MG63 (cell line): ENCODE data around the gene PGLYRP4. TPM values are rescaled to one million over a fixed set of nuclear protein-coding genes. Genes with fewer than 3 reads are reported as not detected.
"Not testable (repeated sequence)": the region's sequence is repeated elsewhere in the genome, so short reads cannot be mapped to it uniquely, and the experiment has no call there.

ENCODE experiments used
- DNase-seq: peaks from one replicate; pipeline ENCODE4 v3.0.0-alpha.2; 2020
- H3K27me3 ChIP-seq: fragments of 250-450 bp; sonication (Bioruptor Pico); 2 replicates; pipeline ENCODE4 v1.5.1; 2020; ENCODE audit warnings: mild to moderate bottlenecking, moderate library complexity
- H3K36me3 ChIP-seq: fragments of 250-450 bp; sonication (Bioruptor Pico); 2 replicates; pipeline ENCODE4 v1.5.1; 2020; ENCODE audit warnings: mild to moderate bottlenecking, moderate library complexity
- H3K4me3 ChIP-seq: fragments of 250-450 bp; sonication (Bioruptor Pico); 2 replicates; pipeline ENCODE4 v1.5.1; 2020; ENCODE audit warnings: mild to moderate bottlenecking, moderate library complexity
- H3K9me3 ChIP-seq: fragments of 250-450 bp; sonication (Bioruptor Pico); 2 replicates; pipeline ENCODE4 v1.5.1; 2020; ENCODE audit warnings: mild to moderate bottlenecking, moderate library complexity
- total RNA-seq: library from RNA; depleted of rRNA; stranded (reverse); fragments of >200 nt; shearing (Covaris generic); gene quantifications from 2 replicates; pipeline ENCODE4 v1.2.3, GENCODE V29; 2014; ENCODE audit warnings: low replicate concordance

PGLYRP4 gene
- total RNA-seq, 1 experiment from 2014 or later: not detected

DNA sequence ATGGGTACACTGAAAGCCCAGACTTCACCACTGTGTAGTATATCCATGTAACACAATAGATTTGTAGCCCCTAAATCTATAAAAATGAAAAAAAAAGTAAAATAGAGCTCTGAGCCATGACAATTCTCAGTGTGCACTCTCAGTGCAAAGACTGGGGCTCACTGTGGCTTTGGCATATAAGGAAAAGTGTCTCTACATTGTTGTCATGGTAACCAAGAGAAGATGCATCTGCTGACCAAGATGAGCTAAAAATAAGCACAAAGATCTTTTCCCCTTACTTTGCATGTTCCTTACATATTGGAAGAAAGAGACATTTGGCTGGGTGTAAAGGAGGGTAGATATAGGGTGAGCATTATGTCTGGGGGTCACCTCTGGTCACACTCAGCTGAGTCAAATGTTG is 12.0 kb downstream of the PGLYRP4 start:
- Histone ChIP-seq H3K9me3 (peaks cover 4% of the 10 kb centered on the region), H3K27me3 (peaks cover 16% of the 10 kb centered on the region; the same call in 1 of the 2 replicates), H3K4me3 (no peak overlapping the region), H3K36me3 (no peaks in the 10 kb centered on the region)
- no peak for DNase-seq

DNA sequence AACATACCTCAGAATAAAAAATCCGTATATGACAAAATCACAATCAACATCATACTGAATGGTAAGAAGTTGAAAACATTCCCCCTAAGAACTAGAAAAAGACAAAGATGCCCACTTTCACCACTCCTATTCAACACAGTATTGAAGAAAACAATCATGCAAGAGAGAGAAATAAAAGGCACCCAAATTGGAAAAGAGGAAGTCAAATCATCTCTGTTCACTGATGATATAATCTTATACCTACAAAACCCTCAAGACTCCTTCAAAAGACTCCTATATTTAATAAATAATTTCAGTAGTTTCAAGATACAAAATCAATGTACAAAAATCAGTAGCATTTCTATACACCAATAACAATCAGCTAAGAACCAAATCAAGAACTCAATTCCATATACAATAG is 14.7 kb downstream of the PGLYRP4 start:
- DNase-seq: no peak
- H3K9me3 ChIP-seq: peaks cover 9% of the 10 kb centered on the region
- H3K4me3 ChIP-seq: no peak overlapping the region
- no peaks in the 10 kb centered on the region for H3K36me3 ChIP-seq
- peaks cover 4% of the 10 kb centered on the region; the same call in 1 of the 2 replicates for H3K27me3 ChIP-seq

DNA sequence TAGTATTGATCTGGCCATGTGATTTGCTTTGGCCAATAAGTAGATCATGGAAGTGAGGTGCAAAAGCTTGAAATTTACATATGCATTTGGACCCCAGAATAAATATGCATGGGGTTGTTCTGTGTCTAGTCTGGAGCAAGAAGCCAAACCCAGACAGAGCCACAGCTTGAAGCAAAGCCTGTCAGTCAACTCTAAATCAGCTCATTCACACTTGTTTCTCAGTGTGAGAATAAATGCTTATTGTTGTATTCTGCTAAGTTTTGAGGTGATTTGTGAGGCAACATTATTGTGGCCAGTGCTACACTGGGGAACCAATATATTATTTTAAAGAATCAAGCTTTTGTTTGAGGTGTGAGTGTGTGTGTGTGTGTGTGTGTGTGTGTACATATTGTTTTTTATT is 23.7 kb downstream of the PGLYRP4 start:
- H3K9me3 ChIP-seq: no peaks in the 10 kb centered on the region
- no peak overlapping the region for H3K4me3 ChIP-seq
- H3K36me3 ChIP-seq: no peaks in the 10 kb centered on the region
- peaks cover 2% of the 10 kb centered on the region; the same call in 1 of the 2 replicates for H3K27me3 ChIP-seq
- no peak for DNase-seq

DNA sequence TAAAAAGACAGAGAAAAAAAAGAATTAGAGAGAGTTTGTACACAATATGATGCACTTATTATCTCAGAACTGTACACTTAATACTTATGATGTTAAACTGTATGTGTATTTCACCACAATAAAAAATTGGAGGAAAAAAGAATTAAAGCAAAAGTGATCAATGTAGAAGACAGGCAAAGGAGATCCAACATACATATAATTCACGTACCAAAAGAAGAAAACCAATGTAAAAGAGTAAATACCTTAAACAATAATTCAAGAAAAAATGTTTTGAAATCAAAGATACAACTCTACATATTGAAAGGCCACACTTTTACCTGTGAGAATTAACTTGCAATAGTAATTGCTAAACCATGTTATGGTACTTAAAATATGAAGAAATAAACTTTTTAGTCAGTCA is 26.1 kb downstream of the PGLYRP4 start:
- Histone ChIP-seq H3K36me3 (no peaks in the 10 kb centered on the region), H3K9me3 (no peaks in the 10 kb centered on the region), H3K4me3 (no peak overlapping the region), H3K27me3 (peaks cover 7% of the 10 kb centered on the region)
- no peak for DNase-seq

DNA sequence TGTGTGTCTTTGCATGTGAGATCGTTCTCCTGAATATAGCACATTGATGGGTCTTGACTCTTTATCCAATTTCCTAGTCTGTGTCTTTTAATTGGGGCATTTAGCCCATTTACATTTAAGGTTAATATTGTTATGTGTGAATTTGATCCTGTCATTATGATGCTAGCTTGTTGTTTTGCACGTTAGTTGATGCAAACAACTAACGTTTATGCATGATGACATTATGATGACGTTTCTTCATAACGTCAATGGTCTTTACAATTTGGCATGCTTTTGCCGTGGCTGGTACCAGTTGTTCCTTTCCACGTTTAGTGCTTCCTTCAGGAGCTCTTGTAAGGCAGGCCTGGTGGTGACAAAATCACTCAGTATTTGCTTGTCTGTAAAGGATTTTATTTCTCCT is 30.5 kb downstream of the PGLYRP4 start:
- not testable (repeated sequence) for DNase-seq, H3K36me3 ChIP-seq, H3K9me3 ChIP-seq, H3K4me3 ChIP-seq, H3K27me3 ChIP-seq

DNA sequence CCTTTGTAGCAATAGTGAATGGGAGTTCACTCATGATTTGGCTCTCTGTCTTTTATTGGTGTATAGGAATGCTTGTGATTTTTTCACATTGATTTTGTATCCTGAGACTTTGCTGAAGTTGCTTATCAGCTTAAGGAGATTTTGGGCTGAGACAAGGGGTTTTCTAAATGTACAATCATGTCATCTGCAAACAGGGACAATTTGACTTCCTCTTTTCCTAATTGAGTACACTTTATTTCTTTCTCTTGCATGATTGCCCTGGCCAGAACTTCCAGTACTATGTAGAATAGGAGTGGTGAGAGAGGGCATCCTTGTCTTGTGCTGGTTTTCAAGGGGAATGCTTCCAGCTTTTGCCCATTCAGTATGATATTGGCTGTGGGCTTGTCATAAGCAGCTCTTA is 32.6 kb downstream of the PGLYRP4 start:
- H3K4me3 ChIP-seq, DNase-seq, H3K27me3 ChIP-seq, H3K36me3 ChIP-seq, H3K9me3 ChIP-seq: not testable (repeated sequence)

DNA sequence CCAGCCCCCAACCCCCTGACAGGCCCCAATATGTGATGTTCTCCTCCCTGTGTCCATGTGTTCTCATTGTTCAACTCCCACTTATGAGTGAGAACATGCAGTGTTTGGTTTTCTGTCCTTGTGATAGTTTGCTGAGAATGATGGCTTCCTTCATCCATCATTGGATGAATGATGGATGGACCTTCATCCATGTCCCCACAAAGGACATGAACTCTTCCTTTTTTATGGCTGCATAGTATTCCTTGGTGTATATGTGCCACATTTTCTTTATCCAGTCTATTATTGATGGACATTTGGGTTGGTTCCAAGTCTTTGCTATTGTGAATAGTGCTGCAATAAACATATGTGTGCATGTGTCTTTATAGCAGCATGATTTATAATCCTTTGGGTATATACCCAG is 34.3 kb downstream of the PGLYRP4 start:
- H3K36me3 ChIP-seq, DNase-seq, H3K4me3 ChIP-seq, H3K9me3 ChIP-seq, H3K27me3 ChIP-seq: not testable (repeated sequence)

DNA sequence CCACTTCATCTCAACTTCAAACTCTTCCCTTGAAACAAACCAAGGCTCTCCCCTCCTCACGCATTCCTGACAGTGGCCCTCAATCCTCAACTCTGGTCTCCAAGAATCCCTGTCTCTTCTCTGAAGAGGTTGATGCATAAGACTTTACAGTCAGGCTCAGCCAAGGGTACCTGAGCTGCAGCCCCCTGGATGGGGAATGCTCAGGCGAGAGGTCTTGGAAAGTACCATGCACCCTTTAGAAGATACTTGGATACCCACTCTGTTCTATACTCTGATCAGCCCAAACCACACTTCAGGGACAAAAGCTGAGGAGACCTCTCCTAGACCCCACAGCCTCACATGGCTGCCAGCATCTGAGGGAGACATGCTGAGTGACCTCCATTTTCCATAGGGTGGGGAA is 35.4 kb downstream of the PGLYRP4 start:
- Histone ChIP-seq H3K4me3 (no peak overlapping the region), H3K36me3 (no peaks in the 10 kb centered on the region), H3K9me3 (no peaks in the 10 kb centered on the region; the same call in 1 of the 2 replicates), H3K27me3 (no peaks in the 10 kb centered on the region; the same call in 1 of the 2 replicates)
- no peak for DNase-seq

DNA sequence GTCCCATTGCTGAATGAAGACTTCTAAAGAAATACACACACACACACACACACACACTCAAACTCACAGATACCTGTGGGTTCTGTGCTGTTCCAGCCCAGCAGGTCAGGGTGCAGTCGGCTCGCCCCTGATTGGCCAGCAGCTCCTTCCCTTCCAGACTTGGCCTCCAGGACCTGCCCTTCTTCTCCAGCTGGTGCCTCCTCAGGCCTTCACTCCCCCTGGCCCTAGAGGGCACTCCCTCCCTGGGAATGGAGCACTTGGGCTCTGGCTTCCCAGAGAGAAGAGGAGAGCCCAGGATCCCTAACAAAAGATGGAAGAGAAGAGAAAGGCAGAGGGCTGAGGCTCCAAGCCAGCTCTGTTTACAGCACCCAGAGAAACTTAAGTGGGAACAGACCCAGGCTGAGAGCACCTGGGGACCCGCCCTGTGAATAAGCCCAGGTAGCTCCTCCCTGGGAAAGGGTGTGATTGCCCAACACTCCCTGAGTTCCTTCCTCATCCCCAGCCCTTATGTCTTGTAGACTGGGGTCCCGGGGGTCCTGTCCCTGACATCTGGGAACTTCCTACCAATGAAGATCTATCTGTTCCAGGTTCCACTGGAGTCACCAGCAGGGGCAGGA is 36.0 kb downstream of the PGLYRP4 start, which contains the start of gene PGLYRP3:
Gene PGLYRP3, minus strand, starts transcription at position 383 of the 617 bp plus-strand sequence. CDS start 2,287 bp downstream, outside the sequence.
- H3K9me3 ChIP-seq: no peaks in the 10 kb centered on the region; the same call in 1 of the 2 replicates
- peak; percentile 9 for DNase-seq
- H3K36me3 ChIP-seq: no peaks in the 10 kb centered on the region
- H3K4me3 ChIP-seq: no peak within 1 kb of the TSS
- no peaks in the 10 kb centered on the region; the same call in 1 of the 2 replicates for H3K27me3 ChIP-seq

DNA sequence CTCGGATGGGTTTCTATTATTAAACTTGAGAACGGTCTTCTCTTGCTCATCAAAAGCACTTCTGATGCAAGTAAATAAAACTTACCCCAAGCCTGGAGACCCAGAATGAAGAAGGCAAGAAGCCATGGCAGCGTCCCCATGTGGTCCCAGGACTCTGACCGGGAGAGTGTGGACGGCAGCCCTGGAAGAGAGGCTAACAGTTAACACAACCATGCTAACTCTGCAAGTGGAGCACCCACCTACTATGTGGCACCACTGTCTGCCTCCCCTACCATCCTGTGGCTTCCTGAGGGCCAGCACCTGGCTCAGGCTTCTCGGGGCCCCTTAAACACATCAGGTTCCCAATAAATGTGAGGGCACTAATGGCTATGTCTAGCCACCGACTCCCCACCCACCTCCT is 38.1 kb downstream of the PGLYRP4 start:
- DNase-seq: no peak
- Histone ChIP-seq H3K4me3 (no peak overlapping the region), H3K9me3 (no peaks in the 10 kb centered on the region; the same call in 1 of the 2 replicates), H3K36me3 (no peaks in the 10 kb centered on the region), H3K27me3 (no peaks in the 10 kb centered on the region; the same call in 1 of the 2 replicates)

DNA sequence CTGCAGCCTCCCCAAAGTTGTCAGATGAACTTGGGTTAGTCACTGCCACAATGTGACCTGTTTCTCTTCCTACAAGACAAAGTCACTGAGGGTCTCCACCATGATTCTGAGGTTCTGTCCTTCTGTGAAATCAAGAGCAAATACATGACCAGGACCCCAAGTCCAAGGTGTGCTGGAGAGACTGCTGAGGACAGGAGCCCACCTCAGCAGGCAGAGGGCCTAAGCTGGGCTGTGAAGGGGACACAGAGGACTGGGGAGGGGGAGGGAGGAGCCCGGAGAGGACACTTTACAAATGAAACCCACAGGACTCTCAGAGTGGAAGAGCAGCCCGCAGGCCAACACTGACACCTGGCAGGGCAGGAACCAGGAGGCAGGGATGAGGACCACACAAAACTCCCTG is 39.2 kb downstream of the PGLYRP4 start:
- H3K9me3 ChIP-seq: no peaks in the 10 kb centered on the region; the same call in 1 of the 2 replicates
- H3K36me3 ChIP-seq: no peaks in the 10 kb centered on the region
- H3K4me3 ChIP-seq: no peak overlapping the region
- peaks cover 5% of the 10 kb centered on the region; the same call in 1 of the 2 replicates for H3K27me3 ChIP-seq
- DNase-seq: no peak

DNA sequence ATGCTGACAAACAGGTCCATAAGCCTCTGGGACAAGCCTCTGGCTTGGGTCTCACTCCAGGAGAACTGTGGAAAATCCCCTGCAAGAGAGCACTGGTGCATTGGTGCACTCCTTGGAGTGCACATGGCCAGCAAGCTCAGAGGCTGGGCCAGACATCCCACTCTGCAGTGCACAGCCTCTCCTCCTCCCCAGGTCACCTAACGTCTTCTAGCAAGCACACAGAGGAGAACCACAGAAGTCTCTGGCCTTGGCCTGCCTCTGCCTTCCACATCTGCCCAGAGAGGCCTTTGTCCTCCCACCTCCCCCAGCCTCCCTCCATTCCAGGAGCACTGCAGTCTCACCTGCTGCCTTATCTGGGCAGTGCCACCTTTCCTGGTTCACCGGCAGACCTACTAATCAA is 40.1 kb downstream of the PGLYRP4 start:
- no peak for DNase-seq
- Histone ChIP-seq H3K27me3 (peaks cover 6% of the 10 kb centered on the region; the same call in 1 of the 2 replicates), H3K36me3 (no peaks in the 10 kb centered on the region), H3K9me3 (no peaks in the 10 kb centered on the region), H3K4me3 (no peak overlapping the region)

DNA sequence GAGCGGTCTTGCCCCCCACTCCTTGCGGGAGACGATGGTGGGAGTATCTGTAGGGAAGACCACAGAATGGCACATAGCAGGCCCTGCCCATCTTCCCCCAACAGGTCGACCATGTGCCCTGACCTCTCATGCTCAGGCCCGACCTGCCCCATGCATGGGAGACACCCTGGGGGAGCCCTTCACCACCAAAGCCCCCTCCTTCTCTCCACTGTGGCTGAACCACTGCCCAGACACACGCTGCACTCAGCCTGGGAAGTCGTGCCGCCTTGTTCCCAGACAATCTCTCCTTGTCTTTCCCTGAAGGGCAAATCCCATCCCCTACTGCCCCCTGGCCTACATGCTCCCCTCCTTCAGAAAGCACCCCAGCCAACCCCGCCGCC is 41.4 kb downstream of the PGLYRP4 start:
- Histone ChIP-seq H3K36me3 (no peaks in the 10 kb centered on the region), H3K4me3 (no peak overlapping the region), H3K9me3 (no peaks in the 10 kb centered on the region), H3K27me3 (peaks cover 6% of the 10 kb centered on the region; the same call in 1 of the 2 replicates)
- DNase-seq: no peak

DNA sequence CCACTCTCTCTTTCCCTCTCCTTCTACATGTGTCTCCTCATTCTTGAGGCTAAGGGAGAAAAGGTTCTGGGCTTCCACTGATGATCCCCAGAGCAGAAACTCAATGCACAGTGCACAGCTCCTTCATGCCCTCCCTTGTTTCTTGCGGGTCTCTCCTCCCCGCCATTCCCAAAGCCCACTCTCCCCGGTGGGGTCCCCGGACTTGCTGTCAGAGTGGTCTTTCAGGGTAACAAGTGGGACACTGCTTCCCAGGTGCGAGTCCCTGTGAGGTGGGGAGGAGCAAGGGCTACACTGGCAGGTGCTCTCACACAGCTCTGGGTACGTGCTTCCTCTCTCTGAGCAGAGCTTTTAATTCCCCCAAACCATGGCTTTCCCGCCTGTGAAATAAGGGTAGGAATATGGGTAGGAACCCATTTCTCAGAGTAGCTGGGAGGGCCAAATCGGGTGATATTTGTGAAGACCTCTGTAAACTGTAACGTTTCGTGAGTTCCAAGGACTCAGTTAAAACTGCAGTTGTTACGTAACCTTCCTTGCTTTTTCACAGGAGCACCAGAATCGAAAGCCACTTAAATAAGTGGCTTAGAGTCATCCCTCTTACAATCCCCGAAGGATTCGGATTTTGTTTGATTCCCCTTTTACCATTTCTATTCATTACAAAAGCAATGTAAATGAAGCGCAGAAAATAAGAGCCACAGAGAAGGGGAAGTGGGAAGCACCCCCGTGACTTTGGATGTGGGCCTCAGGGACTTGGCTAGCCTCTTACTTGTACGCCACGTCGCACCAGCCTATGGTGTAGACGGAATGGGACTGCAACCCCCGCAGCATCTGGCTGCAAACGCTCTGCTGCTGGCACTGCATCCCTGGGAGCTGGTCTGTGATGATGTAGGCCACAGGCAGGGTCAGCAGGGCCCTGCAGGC is 42.1 kb downstream of the PGLYRP4 start:
- Histone ChIP-seq H3K27me3 (peaks cover 6% of the 10 kb centered on the region; the same call in 1 of the 2 replicates), H3K36me3 (no peaks in the 10 kb centered on the region), H3K9me3 (no peaks in the 10 kb centered on the region), H3K4me3 (no peak overlapping the region)
- DNase-seq: no peak

DNA sequence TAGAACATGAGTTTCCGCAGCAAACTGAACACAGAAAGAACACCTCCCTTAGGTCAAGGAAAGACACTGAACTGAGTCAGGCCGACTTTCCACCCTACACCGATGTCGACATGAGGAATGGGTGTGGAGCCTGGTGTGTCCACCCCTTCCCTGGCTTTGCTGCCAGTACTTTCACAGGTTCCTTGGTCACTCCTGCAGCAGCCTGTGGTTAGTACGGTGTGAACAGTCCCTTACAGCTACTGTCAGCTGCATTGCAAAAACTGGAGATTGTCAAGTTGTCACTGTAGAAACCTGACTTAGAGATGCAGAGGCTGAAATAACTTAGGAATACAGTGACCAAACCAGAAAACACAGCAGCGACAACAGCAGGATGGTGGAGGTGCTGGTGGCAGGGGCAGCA is 43.0 kb downstream of the PGLYRP4 start:
- no peak overlapping the region for H3K4me3 ChIP-seq
- no peak for DNase-seq
- H3K27me3 ChIP-seq: peaks cover 6% of the 10 kb centered on the region; the same call in 1 of the 2 replicates
- no peaks in the 10 kb centered on the region for H3K9me3 ChIP-seq
- H3K36me3 ChIP-seq: no peaks in the 10 kb centered on the region

DNA sequence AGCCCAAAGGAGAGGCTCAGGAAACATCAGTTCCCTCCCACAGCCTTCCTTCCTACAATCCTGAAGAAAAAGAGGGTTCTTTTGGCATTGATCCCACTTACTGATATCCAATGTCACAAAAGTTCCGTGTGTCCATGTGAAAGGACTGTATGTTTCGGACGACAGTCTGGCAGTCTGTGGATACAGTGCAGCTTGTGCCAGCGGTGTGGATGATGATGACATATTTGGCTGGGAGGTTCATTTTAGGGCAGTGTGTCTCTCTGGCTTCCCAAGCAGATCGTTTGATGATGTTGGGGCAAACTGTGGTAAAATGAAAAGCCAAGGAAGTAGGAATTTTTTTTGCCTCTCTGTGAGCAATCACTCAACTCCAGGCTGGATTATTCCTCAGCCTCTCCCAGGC is 46.3 kb downstream of the PGLYRP4 start:
- no peak for DNase-seq
- H3K36me3 ChIP-seq: no peaks in the 10 kb centered on the region
- H3K27me3 ChIP-seq: peaks cover 6% of the 10 kb centered on the region; the same call in 1 of the 2 replicates
- H3K9me3 ChIP-seq: no peaks in the 10 kb centered on the region
- H3K4me3 ChIP-seq: no peak overlapping the region

DNA sequence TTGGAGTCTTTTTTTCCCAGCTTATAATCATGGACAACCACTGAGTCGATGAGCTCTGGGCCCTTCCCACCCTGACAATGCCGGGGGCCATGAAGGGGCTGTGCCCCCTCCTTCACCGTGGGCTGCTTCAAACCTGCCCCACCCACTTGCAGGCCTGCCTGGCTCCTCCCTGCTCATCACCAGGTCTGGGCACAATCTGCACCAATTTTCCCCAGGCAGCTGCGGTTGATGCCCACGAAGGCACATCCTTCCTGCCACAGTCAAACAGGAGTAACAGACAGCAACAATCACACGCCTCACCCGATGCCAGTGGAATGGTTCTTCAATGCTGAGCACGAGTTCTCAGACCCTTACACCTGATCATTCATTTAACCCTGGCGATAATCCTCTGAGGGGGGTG is 54.8 kb downstream of the PGLYRP4 start:
- no peaks in the 10 kb centered on the region for H3K36me3 ChIP-seq
- H3K27me3 ChIP-seq: no peaks in the 10 kb centered on the region
- no peak overlapping the region for H3K4me3 ChIP-seq
- no peak for DNase-seq
- H3K9me3 ChIP-seq: no peaks in the 10 kb centered on the region
